ENCODE results near the gene C4A.
"Not testable (repeated sequence)": the region's sequence is repeated elsewhere in the genome, so short reads cannot be mapped to it uniquely, and the experiment has no call there.

- TF ChIP-seq CTCF, POLR2A (IDR thresholded peaks at IDR 0.05): not testable (repeated sequence)
Observed at GRCh38 chr6:32007086-32007485, 25.2 kb downstream of the C4A start.
